Peyer's patch (tissue), 4 donors: Measurements from ENCODE around the gene CD99. TPM values are rescaled to one million over a fixed set of nuclear protein-coding genes. Genes with fewer than 3 reads are reported as not detected.

Experiments used
- DNase-seq, 3 donors: peaks; one replicate each; pipeline ENCODE4 v3.0.0-alpha.2; 2017 to 2019
- H3K27ac ChIP-seq, 4 donors: fragments of 200-600 bp; sonication (generic); one replicate each; pipeline ENCODE4 v1.5.1; 2016 to 2019
- H3K27me3 ChIP-seq, 2 donors: fragments of 200-600 bp; sonication (generic); one replicate each; pipeline ENCODE4 v1.5.1; 2019
- H3K36me3 ChIP-seq, 3 donors: fragments of 200-600 bp; sonication (generic); one replicate each; pipeline ENCODE4 v1.5.1; 2016 to 2019
- H3K4me1 ChIP-seq, 4 donors: fragments of 200-600 bp; sonication (generic); one replicate each; pipeline ENCODE4 v1.5.1; 2016 to 2019
- H3K4me3 ChIP-seq, 4 donors: fragments of 200-600 bp; sonication (generic); 1 replicate in 3 of 4; 2 replicates in 1 of 4; pipeline ENCODE4 v1.5.1; 2016 to 2019; ENCODE audit warnings: mild to moderate bottlenecking in 1 of 4
- H3K9me3 ChIP-seq, 4 donors: fragments of 200-600 bp; sonication (generic); one replicate each; pipeline ENCODE4 v1.5.1; 2016 to 2019; ENCODE audit warnings: mild to moderate bottlenecking in 1 of 4
- POLR2A ChIP-seq, 2 donors: fragments of 450-650 bp; IDR thresholded peaks; one replicate each; pipeline ENCODE4 v1.5.1; 2017; ENCODE audit warnings: antibody characterized with exemption in 2 of 2, mild to moderate bottlenecking in 2 of 2, moderate library complexity in 2 of 2
- total RNA-seq, 4 donors: library from RNA; depleted of rRNA; stranded (reverse); fragments of >200 nt; gene quantifications; one replicate each; pipeline ENCODE4 v1.1.0, GENCODE V29; 2016
- TF ChIP-seq, protein P1 (sequence below), 6 experiments: fragments of 450-650 bp in 4 of 6; fragments of 200-600 bp in 2 of 6; sonication (generic) in 1 of 6; IDR thresholded peaks; one replicate each; pipeline ENCODE4 v1.5.1; 2017 to 2019; ENCODE audit warnings: antibody characterized with exemption in 6 of 6, mild to moderate bottlenecking in 3 of 6, moderate library complexity in 1 of 6

The CD99 gene
- total RNA-seq, 4 donors from 2014 or later, result 129 to 209 (median 175) TPM

DNA sequence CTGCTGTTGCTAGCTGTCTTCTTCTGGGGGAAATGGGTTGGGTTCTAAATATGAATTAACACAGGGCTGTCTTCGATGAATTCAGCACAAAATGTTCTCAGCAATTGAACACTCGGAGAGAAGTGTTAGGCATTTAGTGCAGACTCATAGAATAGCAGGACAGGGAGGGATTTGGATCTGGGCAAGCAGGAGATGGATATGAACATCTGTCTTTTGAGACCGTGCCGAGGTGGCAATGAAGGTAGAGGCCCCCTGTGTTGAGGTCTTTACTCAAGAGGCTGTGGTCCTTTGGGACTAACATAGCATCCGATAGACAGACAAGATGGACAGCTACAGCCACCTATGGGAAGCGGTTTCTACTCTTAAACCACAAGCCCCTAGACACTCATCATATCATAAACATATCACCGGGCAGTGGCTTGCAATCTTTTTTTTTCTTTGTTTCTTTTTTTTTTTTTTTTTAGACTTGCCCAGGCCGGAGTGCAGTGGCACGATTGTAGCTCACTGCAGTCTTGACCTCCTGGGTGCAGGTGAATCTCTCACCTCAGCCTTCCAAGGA lies 6.7 kb downstream of the CD99 start:
- DNase-seq, result peak in 2 of 3 donors; percentile 11 to 43
- peaks cover 0 to 5% (median 0%) of the 10 kb centered on the region in 3 donors for H3K36me3 ChIP-seq
- TF ChIP-seq POLR2A (IDR thresholded peaks at IDR 0.05), result no peak
- TF ChIP-seq, protein P1, sequence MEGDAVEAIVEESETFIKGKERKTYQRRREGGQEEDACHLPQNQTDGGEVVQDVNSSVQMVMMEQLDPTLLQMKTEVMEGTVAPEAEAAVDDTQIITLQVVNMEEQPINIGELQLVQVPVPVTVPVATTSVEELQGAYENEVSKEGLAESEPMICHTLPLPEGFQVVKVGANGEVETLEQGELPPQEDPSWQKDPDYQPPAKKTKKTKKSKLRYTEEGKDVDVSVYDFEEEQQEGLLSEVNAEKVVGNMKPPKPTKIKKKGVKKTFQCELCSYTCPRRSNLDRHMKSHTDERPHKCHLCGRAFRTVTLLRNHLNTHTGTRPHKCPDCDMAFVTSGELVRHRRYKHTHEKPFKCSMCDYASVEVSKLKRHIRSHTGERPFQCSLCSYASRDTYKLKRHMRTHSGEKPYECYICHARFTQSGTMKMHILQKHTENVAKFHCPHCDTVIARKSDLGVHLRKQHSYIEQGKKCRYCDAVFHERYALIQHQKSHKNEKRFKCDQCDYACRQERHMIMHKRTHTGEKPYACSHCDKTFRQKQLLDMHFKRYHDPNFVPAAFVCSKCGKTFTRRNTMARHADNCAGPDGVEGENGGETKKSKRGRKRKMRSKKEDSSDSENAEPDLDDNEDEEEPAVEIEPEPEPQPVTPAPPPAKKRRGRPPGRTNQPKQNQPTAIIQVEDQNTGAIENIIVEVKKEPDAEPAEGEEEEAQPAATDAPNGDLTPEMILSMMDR (IDR thresholded peaks at IDR 0.05), result no peak
- no peaks in the 10 kb centered on the region for H3K9me3 ChIP-seq
- H3K27me3 ChIP-seq, result no peaks in the 10 kb centered on the region
- peak overlapping the region in 3 of 4 donors; percentile 46 to 77 (median 71) for H3K27ac ChIP-seq
- peaks cover 0 to 68% (median 27%) of the 10 kb centered on the region in 4 donors for H3K4me1 ChIP-seq
- H3K4me3 ChIP-seq, result no peak overlapping the region

DNA sequence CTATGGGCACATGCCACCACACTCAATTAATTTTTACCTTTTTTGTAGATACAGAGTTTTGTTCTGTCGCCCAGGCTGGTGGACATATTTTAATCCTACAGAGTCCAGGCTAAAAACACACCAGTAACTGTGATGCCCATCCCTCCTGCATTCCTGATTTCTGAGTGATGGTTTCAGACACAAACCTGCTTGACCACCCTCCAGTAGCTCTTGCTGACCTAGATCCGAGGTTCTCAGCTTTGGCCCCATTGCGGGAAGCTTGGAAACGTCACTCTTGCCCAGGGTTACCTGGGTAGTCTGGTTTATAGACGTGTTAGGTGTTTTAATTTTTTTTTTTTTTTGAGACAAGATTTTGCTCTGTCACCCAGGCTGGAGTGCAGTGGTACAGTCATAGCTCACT lies 7.5 kb downstream of the CD99 start:
- no peaks in the 10 kb centered on the region for H3K9me3 ChIP-seq
- peaks cover 0 to 5% (median 0%) of the 10 kb centered on the region in 3 donors for H3K36me3 ChIP-seq
- peak overlapping the region in 2 of 4 donors; percentile 71 to 77 for H3K27ac ChIP-seq
- DNase-seq, result peak in 1 of 3 donors; percentile 2
- H3K4me1 ChIP-seq, result peaks cover 0 to 68% (median 30%) of the 10 kb centered on the region in 4 donors
- no peak overlapping the region for H3K4me3 ChIP-seq
- no peaks in the 10 kb centered on the region for H3K27me3 ChIP-seq
- TF ChIP-seq, protein P1 (IDR thresholded peaks at IDR 0.05), result no peak
- TF ChIP-seq POLR2A (IDR thresholded peaks at IDR 0.05), result no peak

DNA sequence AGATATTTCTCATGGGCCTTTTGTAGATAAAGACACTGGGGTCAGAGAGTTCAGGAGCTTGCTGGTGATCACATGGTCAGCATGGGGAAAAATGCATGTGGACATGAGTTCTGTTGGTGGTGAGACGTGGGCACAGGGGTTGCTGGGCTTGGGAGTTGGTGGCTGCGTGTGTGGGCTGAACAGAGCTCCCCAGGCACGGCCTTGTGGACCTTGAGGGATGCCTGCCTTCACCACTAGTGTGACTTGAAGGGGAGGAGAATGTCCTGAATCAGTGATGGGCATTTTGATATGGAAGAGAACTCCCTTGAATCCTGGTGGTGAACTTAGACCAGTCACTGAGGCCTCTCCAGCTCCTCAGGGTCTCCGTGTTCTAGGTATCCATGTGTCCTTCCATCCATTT lies 8.9 kb downstream of the CD99 start:
- Histone ChIP-seq H3K27ac (no peak overlapping the region), H3K27me3 (no peaks in the 10 kb centered on the region), H3K4me3 (no peak overlapping the region), H3K4me1 (peaks cover 0 to 68% (median 30%) of the 10 kb centered on the region in 4 donors), H3K9me3 (no peaks in the 10 kb centered on the region), H3K36me3 (peaks cover 0 to 5% (median 0%) of the 10 kb centered on the region in 3 donors)
- DNase-seq, result no peak
- no peak for TF ChIP-seq POLR2A (IDR thresholded peaks at IDR 0.05)
- TF ChIP-seq, protein P1 (IDR thresholded peaks at IDR 0.05), result no peak

DNA sequence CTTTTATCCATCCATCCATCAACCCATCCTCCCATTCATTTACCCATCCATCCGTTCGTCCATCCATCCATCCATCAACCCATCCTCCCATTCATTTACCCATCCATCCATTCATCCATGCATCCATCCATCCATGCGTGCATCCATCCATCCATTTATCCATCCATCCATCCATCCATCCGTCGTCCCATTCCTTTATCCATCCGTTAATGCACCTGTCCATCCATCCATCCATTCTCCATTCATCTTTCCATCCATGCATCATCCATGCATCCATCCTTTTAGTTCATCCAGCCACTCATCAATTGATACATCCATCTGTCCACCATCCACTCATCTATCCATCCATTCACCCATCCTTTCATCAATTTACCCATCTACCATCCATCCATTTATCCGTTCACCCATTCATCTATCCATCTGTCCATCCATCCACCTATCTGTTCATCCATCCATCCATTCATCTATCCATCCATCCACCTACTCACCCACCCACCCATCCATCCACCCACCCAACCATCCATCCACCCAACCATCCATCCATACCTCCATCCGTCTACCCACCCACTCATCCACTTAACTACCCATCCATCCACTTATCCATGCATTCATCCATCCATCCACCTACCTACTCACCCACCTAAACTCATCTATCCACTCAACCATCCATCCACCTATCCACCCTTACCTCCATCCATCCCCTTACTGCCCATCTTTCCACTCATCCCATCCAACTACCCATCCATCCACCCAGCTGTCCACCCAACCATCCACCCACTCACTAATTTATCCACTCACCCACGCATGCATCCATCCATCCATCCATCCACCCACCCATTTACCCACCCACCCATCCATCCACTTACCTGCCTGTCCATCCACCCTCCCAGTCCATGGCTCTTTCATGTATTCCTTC lies 9.6 kb downstream of the CD99 start:
- Histone ChIP-seq H3K9me3 (no peaks in the 10 kb centered on the region), H3K27ac (peak overlapping the region in 1 of 4 donors; percentile 1), H3K4me1 (peaks cover 0 to 64% (median 30%) of the 10 kb centered on the region in 4 donors), H3K36me3 (peaks cover 0 to 5% (median 0%) of the 10 kb centered on the region in 3 donors), H3K27me3 (no peaks in the 10 kb centered on the region), H3K4me3 (no peak overlapping the region)
- TF ChIP-seq, protein P1 (IDR thresholded peaks at IDR 0.05), result no peak
- TF ChIP-seq POLR2A (IDR thresholded peaks at IDR 0.05), result no peak
- DNase-seq, result peak in 1 of 3 donors; percentile 1

GRCh38 chrX:2701600-2701999 lies 10.5 kb downstream of the CD99 start:
- H3K4me3 ChIP-seq, result no peak overlapping the region
- DNase-seq, result peak in 2 of 3 donors; percentile 37 to 58
- peaks cover 0 to 65% (median 25%) of the 10 kb centered on the region in 4 donors for H3K4me1 ChIP-seq
- H3K36me3 ChIP-seq, result peaks cover 0 to 5% (median 0%) of the 10 kb centered on the region in 3 donors
- H3K27me3 ChIP-seq, result no peaks in the 10 kb centered on the region
- TF ChIP-seq, protein P1 (IDR thresholded peaks at IDR 0.05), result no peak
- TF ChIP-seq POLR2A (IDR thresholded peaks at IDR 0.05), result no peak
- H3K27ac ChIP-seq, result peak overlapping the region in 2 of 4 donors; percentile 1 to 42
- no peaks in the 10 kb centered on the region for H3K9me3 ChIP-seq
